ENCODE data around the gene CERS6.

Gene CERS6

DNA sequence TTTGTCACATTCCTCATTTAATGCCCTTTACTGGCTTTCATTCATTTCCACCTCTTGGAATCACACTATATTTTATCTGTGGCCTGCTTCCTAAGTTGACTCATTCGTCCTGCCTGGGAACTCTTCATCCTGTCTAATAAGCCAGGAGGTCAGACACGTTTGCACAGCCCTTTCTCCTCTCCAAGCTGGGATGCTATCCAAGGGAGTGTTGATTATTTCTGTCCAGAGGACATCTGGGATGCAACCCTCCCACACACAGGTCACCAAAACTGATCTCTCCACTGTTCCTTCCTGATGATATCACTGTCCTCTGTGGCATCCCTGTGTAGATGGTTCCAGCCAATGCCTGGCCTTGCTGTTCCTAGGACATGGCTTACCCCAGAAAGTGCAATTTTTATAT lies 266.5 kb downstream of the CERS6 start:
- no peak for TF ChIP-seq GATA2 (IDR thresholded peaks at IDR 0.05; ENCODE audit: low read depth, low read length)
- TF ChIP-seq GATA3 (IDR thresholded peaks at IDR 0.05; ENCODE audit: low read depth, low read length): no peak

DNA sequence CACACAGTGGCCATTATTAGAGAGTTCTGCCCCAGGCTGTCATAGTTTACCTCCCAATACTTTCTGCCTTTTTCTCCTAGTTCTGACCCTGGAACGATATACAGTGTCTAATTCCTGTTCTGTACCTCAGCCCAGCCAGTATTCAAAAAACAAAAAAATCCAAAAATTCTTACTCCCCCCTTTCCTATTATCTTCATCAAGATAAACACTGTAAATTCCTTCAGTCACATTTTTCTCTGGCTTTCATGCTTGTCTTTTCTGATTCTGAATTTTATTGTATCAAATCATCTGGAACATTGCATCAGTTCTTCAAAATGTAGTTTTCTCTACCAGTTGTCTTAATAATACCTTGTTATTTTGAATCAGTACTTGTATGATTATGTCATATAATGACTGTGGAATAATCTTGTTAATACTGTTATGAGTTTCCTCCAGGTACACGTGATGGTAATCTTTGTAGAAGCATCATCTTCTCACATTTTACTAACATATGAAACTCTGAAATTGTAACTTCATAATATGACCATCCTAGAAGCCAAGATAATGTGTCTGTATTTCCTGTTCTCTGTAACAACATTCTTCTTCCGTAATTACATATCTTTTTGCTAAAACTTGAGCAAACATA lies 267.3 kb downstream of the CERS6 start:
- TF ChIP-seq GATA2 (IDR thresholded peaks at IDR 0.05; ENCODE audit: low read depth, low read length) (no peak), GATA3 (IDR thresholded peaks at IDR 0.05; ENCODE audit: low read depth, low read length) (no peak)

DNA sequence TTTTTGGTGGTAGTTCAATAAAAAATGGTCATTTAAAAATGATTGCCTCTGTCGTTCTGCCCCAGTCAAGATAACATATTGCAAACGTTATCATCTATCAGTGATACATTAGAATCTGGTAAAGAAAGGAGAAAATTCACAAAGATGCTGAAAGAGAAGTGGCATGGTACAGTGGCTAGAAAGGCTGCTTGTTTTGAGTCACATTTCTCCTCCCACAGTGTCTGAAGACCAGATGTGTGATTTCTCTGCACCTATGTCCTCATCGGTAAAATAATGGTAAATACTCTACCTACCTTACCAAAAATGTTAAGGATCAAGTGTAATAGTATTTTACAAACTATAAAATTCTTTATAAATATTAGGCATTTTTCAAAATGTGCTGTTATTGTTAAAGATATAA lies 270.3 kb downstream of the CERS6 start:
- no peak for TF ChIP-seq GATA3 (IDR thresholded peaks at IDR 0.05; ENCODE audit: low read depth, low read length)
- no peak for TF ChIP-seq GATA2 (IDR thresholded peaks at IDR 0.05; ENCODE audit: low read depth, low read length)

DNA sequence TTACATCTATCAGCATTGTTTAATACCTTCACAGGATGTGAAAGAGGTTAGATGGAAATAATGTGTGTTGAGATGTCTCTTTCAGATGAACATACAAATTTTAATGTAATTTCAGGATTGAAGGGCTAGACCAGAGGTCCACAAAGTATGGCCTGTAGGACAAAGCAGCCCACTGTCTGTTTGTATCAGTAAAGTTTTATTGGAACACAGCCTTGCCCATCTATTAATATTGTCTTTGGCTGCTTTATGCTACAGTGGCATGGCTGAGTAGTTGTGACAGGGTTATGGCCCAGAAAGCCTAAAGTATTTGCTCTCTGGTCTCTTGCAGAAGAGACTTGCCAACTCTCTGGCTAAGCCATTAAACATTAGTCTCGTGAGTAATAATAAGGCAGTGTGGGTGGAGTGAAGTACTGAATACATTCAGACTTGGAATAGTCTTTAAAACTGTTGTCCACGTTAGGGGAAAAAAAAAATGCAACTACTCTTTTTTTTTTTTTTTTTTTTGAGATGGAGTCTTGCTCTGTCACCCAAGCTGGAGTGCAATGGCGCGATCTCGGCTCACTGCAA lies 271.9 kb downstream of the CERS6 start:
- TF ChIP-seq GATA3 (IDR thresholded peaks at IDR 0.05; ENCODE audit: low read depth, low read length) (no peak), GATA2 (IDR thresholded peaks at IDR 0.05; ENCODE audit: low read depth, low read length) (no peak)

DNA sequence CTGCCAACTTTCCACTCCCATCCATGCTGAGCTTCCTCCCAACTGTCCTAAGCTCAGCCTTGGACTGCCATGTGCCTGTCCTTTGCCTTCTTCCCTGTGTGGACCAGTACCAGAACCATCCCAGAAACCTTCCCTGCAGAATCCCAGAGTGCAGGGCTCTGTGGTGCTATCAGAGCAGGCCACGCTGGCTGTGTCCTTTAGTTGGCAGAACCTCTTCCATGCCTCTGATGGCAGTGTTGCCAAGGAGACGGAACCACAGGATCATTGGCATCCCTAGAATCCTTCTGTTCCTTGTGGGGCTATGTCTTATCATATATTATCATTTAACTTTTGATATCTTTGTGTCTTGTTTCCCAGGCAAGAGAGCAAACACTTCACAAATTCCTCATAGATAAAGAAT lies 273.4 kb downstream of the CERS6 start:
- TF ChIP-seq GATA3 (IDR thresholded peaks at IDR 0.05; ENCODE audit: low read depth, low read length): no peak
- TF ChIP-seq GATA2 (IDR thresholded peaks at IDR 0.05; ENCODE audit: low read depth, low read length): no peak

DNA sequence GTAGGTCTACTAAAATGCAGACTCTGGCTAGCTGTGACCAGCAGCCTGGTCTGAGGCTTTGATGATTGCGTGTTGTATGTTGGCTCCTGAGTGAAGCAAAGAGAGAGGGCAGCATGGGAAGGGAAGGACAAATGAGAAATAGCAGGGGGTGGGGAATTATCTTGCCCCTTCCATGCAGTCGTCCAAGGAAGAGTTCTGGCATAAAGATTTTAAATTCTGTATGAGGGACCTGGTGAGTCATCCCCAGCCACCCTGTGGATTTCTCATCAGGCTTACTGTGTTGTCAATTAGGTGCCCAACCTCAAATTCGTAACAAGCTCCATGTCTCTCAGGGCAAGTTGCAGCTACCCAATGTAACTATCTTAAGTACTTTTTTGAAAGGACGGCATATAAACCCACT lies 274.3 kb downstream of the CERS6 start:
- TF ChIP-seq GATA2 (IDR thresholded peaks at IDR 0.05; ENCODE audit: low read depth, low read length) (no peak), GATA3 (IDR thresholded peaks at IDR 0.05; ENCODE audit: low read depth, low read length) (no peak)

DNA sequence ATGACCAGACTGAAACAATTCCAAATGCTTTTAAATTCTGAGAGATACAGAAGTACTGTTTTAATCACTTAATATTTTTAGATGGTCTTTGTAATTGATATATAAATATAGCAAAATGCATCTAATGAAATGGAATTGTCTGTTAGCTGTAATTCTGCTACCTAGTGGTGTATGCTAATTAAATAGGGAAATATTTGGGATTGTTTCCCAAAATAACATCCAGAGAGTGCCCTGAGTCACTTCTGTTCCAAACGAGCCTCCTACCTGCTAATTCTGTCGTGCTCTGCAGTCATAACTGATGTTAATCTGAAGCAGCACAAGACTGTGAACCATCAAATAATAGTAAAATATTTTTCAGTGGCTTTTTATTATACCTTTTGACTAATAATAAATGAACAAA lies 274.9 kb downstream of the CERS6 start:
- TF ChIP-seq GATA3 (IDR thresholded peaks at IDR 0.05; ENCODE audit: low read depth, low read length): no peak
- TF ChIP-seq GATA2 (IDR thresholded peaks at IDR 0.05; ENCODE audit: low read depth, low read length): no peak

DNA sequence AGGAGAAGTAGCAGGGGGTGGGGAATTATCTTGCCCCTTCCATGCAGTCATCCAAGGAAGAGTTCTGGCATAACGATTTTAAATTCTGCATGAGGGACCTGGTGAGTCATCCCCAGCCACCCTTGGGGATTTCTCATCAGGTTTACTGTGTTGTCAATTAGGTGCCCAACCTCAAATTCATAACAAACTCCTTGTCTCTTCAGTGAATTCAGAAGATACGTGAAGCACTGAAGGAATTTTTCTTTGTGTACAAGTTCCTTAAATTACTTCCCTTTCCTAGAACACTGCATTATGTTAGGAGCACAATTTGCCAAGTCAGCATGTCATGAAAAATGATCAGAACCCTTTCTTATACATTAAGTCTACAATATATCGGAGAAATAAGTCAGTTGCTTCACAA lies 275.5 kb downstream of the CERS6 start:
- TF ChIP-seq GATA3 (IDR thresholded peaks at IDR 0.05; ENCODE audit: low read depth, low read length): no peak
- no peak for TF ChIP-seq GATA2 (IDR thresholded peaks at IDR 0.05; ENCODE audit: low read depth, low read length)

DNA sequence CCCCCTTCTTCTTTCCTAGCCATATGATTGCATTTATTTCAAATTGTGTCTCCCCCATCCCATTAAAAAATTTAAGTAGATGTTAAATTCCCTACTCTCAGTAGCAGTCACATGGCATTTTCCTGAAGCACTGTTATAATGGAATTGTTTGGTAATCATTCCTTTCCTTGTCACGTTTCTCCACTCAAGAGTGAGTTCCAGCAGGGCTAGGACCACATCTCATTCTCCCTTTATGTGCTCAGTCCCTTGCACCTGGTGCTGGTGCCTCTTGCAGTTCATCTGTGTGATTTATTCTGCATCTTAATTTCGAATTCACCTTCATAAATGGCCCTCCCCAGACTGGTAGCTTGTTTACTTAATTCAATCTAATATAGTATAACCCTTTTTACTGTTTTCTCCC lies 276.0 kb downstream of the CERS6 start:
- TF ChIP-seq GATA3 (IDR thresholded peaks at IDR 0.05; ENCODE audit: low read depth, low read length) (no peak), GATA2 (IDR thresholded peaks at IDR 0.05; ENCODE audit: low read depth, low read length) (no peak)

DNA sequence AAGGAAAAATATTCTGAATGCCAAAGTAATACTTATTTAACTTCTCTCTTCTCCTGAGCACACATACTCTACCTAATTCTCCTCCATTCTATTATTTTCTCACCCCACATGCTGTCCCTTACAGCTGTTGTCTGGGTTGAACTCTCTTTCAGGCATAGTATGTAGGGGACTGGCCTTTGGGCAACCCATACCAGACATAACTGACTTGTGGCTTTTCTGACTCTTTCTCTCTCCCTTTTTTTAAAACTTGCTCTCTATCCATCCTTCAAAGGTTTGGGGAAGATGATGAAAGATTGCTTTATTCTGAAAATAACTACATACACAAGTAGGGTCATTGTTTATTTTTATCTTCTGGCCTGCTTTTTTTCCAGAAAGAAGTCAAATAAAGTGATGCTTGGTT lies 276.4 kb downstream of the CERS6 start:
- TF ChIP-seq GATA3 (IDR thresholded peaks at IDR 0.05; ENCODE audit: low read depth, low read length) (no peak), GATA2 (IDR thresholded peaks at IDR 0.05; ENCODE audit: low read depth, low read length) (no peak)

DNA sequence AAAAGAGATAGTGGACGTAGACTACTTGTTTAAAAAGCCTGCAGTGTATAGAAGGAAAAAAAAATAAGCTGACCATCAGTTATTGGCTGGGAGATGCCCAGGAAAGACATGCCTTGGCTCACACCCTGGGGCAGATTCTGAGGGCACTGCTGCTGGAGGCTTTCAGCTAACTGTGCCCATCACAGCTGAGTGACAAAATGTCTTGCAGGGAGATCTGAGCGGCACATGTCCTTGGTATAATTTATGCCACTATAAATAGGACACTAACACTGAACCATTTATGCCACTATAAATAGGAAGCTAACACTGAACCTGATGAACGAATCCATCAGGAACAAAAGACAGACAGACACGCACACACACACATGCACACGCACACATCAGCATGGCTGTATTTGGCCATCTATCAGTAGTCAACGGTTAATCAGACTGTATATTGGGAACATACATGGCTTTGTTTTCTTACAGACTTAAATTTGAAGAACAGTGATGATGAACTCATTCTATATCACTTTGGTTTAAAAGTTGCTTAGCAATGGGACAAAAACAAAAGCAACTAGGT lies 278.2 kb downstream of the CERS6 start:
- TF ChIP-seq GATA3 (IDR thresholded peaks at IDR 0.05; ENCODE audit: low read depth, low read length): no peak
- no peak for TF ChIP-seq GATA2 (IDR thresholded peaks at IDR 0.05; ENCODE audit: low read depth, low read length)

DNA sequence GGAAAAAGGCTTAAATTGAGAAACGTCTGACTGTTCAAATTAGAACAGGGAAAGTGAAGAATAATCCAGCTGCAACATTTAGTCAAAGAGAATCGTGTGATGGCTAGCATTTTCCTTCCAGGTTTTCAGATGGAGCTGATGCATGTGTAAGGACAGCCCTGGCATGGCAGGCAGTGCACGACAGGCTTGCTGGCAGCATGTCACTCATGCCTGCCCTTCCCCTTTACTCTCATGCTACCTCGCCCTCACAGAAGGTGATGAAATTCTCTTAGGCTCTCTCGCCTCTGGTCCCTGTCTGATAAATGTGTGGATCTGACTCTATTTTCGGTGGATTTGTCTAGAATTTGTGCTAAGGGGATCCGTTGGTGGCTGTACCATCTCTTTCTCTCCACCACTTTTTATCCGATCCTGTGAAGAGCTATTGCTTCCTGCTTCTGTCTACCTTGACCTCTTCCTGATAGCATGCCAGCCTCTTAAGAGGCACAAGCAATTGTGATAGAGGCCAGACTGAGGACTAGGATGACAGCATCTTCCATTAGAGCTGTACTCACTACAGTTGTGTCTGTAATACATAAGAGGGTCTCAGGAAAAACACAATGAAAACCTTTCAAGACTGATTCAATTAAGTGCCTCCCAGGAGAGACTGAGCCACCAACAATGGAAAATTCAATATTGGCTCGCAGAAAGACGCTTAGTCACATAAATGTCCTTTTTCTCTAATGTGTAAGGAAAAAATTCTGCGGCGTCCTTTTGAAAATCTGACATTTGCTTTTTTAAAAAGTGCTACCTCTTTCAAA lies 280.8 kb downstream of the CERS6 start:
- no peak for TF ChIP-seq GATA2 (IDR thresholded peaks at IDR 0.05; ENCODE audit: low read depth, low read length)
- TF ChIP-seq GATA3 (IDR thresholded peaks at IDR 0.05; ENCODE audit: low read depth, low read length): no peak

DNA sequence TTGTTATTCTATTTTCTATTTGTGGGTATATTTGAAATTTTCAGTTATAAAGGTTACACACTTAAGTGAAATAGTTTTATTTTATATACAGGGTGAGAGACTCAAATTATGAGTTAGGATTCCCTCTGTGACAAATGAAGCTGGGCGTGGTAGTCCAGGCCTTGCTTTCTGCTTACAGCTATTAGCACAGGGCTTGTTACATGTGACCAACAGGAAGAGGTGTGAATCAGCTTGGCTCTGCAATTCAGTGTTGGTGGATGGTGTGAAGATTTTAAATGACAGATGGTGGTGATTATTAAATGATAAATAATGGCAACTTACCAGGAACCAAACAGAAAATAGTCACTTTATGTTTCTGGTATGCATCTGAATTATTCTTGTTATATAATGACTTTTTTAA lies 282.0 kb downstream of the CERS6 start:
- TF ChIP-seq GATA3 (IDR thresholded peaks at IDR 0.05; ENCODE audit: low read depth, low read length) (no peak), GATA2 (IDR thresholded peaks at IDR 0.05; ENCODE audit: low read depth, low read length) (no peak)

DNA sequence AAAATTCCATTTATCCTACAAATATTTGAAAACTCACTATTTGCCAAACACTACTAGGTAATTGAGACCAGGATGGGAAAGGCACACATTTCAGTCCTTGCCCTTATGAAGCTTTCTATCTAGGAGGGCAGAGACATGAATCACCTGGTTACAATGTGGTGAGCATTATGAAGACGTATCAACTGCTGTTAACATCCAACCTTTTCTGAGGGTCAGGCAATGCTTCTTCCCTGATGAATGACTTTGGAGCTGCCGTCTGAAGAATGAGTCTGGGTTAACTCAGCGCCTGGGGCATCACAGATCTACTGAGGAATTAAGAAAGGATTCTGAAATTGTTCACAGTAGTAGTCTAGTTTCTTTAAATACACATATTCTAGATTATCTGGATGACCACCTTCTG lies 284.3 kb downstream of the CERS6 start:
- TF ChIP-seq GATA2 (IDR thresholded peaks at IDR 0.05; ENCODE audit: low read depth, low read length): no peak
- TF ChIP-seq GATA3 (IDR thresholded peaks at IDR 0.05; ENCODE audit: low read depth, low read length): no peak

DNA sequence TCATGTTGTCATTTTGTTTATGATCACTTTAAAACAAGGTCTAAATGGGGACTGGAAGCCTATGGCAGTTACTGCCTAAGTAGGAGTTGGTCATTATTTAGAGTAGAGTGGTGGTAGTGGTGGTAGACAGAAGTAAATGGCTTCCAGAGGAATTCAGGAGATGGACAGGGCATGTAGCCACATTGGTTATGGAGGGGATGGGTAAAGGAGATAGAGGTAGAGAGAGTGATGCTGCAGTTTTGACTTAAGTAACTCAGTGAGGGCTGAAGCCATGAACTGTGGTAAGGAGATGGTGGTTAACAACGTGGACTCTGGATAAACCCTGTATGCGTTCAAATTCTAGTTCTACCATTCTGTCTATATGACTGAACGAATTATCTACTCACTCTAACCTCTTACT lies 284.7 kb downstream of the CERS6 start:
- TF ChIP-seq GATA2 (IDR thresholded peaks at IDR 0.05; ENCODE audit: low read depth, low read length) (no peak), GATA3 (IDR thresholded peaks at IDR 0.05; ENCODE audit: low read depth, low read length) (no peak)
